Measurements from ENCODE around the gene PRSS50.

The PRSS50 gene

DNA sequence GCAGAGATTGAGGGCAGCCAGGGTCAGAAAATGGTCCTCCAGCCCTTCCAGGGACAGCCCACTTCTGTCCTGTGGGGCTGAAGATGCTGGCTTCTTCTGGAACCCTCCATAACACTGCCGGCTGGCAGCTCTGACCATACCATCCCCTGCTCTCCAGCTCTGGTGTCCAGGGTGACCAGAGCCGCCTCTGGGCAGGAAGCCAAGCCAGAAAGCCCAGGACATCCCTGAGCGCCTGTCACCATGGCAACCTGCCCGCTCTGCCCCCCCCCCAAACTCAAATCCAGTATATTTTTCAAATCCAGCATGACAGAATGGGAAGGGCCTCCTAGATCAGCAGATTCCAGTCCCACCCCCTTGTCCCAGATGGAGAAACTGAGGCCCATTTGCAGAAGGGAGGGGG, 16.9 kb downstream of the PRSS50 start:
- H3K4me3 ChIP-seq, result no peak overlapping the region

DNA sequence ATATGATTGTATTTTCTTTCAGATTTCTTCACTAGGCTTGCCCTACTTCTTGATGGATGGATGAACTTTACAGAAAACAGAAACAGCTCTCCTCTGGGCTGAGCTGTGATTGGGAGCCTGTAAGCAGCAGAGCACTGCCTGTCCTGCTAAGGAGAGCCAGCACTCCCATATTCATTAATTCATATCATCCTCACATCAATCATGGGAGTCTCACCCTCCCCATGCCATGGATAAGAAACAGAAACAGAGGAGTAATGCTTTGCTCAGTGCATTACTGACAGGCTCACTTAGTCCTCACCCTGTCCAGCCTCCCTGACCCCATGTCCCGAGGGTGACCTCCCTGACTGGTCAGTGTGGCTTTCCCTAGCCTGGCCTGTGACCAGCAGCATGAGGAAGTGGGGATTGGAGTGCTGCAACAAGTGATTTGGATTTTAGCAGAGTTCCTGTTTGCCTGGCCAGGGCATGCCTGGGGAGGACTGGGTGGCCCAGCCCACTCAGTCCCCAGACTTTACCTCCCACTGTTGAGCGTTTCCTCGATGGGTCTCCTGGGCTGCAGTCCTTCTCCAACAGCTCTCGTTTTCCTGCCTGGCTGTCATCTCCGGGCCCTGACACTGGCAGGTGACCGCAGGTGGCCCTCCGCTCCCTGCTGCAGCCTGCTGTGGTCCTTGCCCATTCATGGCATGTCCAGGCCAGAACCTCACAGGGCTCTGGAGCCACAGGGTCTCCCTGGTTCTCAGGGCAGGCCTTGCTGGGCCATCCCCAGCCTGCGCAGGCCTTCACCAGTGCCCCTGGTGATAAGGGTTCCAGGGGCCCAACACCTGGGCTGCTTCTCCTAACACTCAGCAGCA, 17.8 kb downstream of the PRSS50 start:
- H3K4me3 ChIP-seq, result no peak overlapping the region
- no peak for TF ChIP-seq Cebpa-rat (IDR thresholded peaks at IDR 0.05)
- peak overlapping the region in 1 of 11 experiments; percentile 8; a peak in 1 of 22 replicates for H3K9ac ChIP-seq
- H3K36me3 ChIP-seq, result no peaks in the 10 kb centered on the region
- H3K9me3 ChIP-seq (replicated peaks in 1 of 11), result no peaks in the 10 kb centered on the region
- no peak overlapping the region for H3K27ac ChIP-seq
- H4K20me1 ChIP-seq, result peaks cover 0 to 30% (median 0%) of the 10 kb centered on the region in 11 experiments; a peak in 8 of 22 replicates
- peaks cover 24 to 33% (median 27%) of the 10 kb centered on the region in 11 experiments for H3K27me3 ChIP-seq
- peak overlapping the region in 10 of 11 experiments; percentile 7 to 85 (median 45); a peak in 19 of 22 replicates for H3K4me2 ChIP-seq
- peaks cover 39 to 64% (median 55%) of the 10 kb centered on the region in 10 experiments for H3K4me1 ChIP-seq

More for the DNA sequence above, 16.9 kb downstream of the PRSS50 start:
- Histone ChIP-seq H3K9me3 (replicated peaks in 1 of 11) (no peaks in the 10 kb centered on the region), H3K4me1 (peaks cover 31 to 56% (median 49%) of the 10 kb centered on the region in 10 experiments), H3K4me2 (peak overlapping the region in 10 of 11 experiments; percentile 18 to 85 (median 45); a peak in 19 of 22 replicates), H3K36me3 (no peaks in the 10 kb centered on the region), H3K27ac (no peak overlapping the region), H3K9ac (no peak overlapping the region), H3K27me3 (peaks cover 24 to 33% (median 27%) of the 10 kb centered on the region in 11 experiments), H4K20me1 (peaks cover 0 to 36% (median 0%) of the 10 kb centered on the region in 11 experiments; a peak in 10 of 22 replicates)
- no peak for TF ChIP-seq Cebpa-rat (IDR thresholded peaks at IDR 0.05)

DNA sequence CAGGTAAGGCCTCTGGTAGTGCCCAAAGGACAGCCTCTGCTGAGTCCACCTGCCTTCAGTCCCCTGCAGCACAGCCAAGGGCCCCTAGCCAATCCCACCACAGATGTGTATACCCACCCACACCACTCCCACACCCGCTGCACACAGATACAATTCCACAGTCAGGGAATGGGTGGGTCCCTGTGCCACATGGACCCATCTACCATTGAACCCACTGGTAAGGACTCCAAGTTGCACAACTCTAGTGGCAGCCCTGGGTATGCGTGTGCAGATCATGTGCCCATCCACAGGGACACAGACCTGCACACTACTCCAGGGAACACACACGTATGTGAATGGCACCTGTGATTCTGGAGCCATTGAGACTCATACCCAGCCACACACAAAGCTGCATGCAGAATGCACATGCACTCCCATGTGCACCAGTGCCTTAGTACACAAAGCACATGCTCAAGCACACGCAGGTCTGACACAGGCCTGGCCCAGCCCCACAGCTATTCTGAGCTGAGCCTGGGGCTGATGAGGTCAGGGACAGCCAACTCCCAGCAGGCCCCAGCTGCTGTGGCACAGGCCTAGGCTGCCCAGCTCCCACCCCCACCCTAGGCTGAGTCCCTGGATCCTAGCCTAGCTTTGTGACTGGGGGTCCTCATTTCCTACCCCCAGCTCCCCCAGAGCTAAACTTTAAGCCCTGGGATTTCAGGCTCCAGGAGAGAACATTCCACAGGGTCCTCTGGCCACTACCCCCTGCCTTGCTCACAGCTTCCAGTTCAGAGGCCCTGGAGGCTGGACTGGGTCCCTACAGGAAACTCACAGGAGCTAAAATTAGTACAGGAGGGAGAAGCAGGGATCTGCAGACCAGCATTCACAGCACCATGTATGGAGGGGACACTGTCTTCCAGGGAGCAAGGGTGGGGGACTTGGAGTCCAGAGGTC, 21.4 kb downstream of the PRSS50 start:
- Histone ChIP-seq H3K27me3 (peaks cover 8 to 30% (median 24%) of the 10 kb centered on the region in 11 experiments), H3K9me3 (replicated peaks in 1 of 11) (no peaks in the 10 kb centered on the region), H3K4me3 (peak overlapping the region in 4 of 10 experiments; percentile 3 to 63 (median 16); a peak in 2 of 20 replicates), H4K20me1 (peaks cover 0 to 10% (median 0%) of the 10 kb centered on the region in 11 experiments; a peak in 3 of 22 replicates), H3K36me3 (no peaks in the 10 kb centered on the region), H3K27ac (peak overlapping the region in 10 of 11 experiments; percentile 56 to 97 (median 84); a peak in 20 of 22 replicates), H3K9ac (peak overlapping the region in 9 of 11 experiments; percentile 6 to 83 (median 76); a peak in 13 of 22 replicates), H3K4me2 (peak overlapping the region; percentile 82 to 100 (median 98)), H3K4me1 (peaks cover 63 to 89% (median 79%) of the 10 kb centered on the region in 10 experiments)
- no peak for TF ChIP-seq Cebpa-rat (IDR thresholded peaks at IDR 0.05)

DNA sequence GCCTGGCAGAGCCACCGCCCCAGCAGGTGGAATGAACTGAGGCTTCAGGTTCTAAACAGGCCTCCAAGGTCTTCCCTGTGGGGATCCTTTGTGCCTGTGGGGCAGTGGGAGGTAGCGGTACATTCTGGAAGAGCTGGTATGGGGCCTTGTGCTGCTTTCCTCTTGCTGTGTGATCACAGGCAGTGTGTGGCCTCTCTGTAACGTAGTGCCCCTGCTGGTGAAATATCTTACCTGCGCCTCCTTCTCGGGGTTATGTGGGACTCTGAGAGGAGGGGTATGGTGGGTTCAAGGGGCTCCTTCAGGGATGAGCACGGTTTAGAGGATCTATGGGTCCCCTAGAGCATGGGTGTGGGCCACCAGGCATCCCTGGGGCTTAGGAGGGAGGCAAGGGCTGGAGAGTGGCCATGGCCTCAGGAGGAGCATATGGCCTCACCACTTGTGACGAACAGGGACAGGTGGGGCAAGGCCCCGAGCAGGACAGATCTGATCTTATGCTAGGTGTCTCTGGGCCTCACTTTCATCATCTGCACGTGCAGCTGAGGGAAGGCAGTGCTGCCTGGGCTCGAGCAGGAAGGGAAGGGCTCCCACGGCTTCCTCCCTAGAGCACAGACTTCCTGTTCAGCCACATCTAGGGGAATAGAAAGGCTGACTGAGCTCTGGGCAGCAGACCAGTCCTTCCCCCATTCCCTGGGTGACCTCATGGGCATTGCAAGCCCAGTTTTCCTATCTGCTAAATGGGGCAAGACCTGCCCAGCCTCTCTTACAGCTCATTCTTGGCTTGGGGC, 22.3 kb downstream of the PRSS50 start:
- peak overlapping the region in 4 of 10 experiments; percentile 3 to 68 (median 35); a peak in 4 of 20 replicates for H3K4me3 ChIP-seq
- H3K9ac ChIP-seq, result peak overlapping the region in 10 of 11 experiments; percentile 71 to 83 (median 79); a peak in 19 of 22 replicates
- peak overlapping the region; percentile 82 to 100 (median 98) for H3K4me2 ChIP-seq
- peaks cover 1 to 23% (median 17%) of the 10 kb centered on the region in 11 experiments; a peak in 21 of 22 replicates for H3K27me3 ChIP-seq
- H4K20me1 ChIP-seq, result peaks cover 0 to 13% (median 0%) of the 10 kb centered on the region in 11 experiments; a peak in 3 of 22 replicates
- TF ChIP-seq Cebpa-rat (IDR thresholded peaks at IDR 0.05), result no peak
- H3K27ac ChIP-seq, result peak overlapping the region; percentile 52 to 97 (median 82)
- H3K36me3 ChIP-seq, result no peaks in the 10 kb centered on the region
- no peaks in the 10 kb centered on the region for H3K9me3 ChIP-seq (replicated peaks in 1 of 11)
- H3K4me1 ChIP-seq, result peaks cover 71 to 92% (median 80%) of the 10 kb centered on the region in 10 experiments

DNA sequence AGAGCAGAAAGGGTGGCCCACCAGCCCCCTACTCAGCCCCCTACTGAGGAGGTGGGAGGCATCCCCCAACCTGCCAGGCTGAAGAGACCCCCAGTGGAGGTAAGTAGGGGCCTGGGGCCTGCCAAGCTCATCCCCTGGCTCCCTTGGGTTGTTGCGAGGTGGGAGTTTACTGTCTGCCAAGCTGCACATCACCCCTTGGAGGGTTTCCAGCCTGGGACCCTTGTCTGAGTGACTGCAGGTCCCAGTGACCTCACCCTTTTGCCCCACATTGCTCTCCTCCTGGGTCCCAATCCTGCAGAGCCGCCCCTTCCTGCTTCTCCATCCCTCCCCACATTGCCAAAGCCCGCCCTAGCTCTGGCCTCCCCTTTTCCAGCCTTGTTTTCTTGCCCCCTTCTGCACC, 23.1 kb downstream of the PRSS50 start:
- H3K4me3 ChIP-seq, result peak overlapping the region in 8 of 10 experiments; percentile 60 to 78 (median 69); a peak in 11 of 20 replicates
- peak overlapping the region; percentile 82 to 100 (median 98) for H3K4me2 ChIP-seq
- no peak for TF ChIP-seq Cebpa-rat (IDR thresholded peaks at IDR 0.05)
- peak overlapping the region; percentile 63 to 97 (median 82) for H3K27ac ChIP-seq
- H4K20me1 ChIP-seq, result peaks cover 0 to 10% (median 0%) of the 10 kb centered on the region in 11 experiments; a peak in 3 of 22 replicates
- H3K27me3 ChIP-seq, result peaks cover 0 to 17% (median 13%) of the 10 kb centered on the region in 11 experiments; a peak in 19 of 22 replicates
- no peaks in the 10 kb centered on the region for H3K9me3 ChIP-seq (replicated peaks in 1 of 11)
- H3K36me3 ChIP-seq, result no peaks in the 10 kb centered on the region
- H3K4me1 ChIP-seq, result peaks cover 64 to 85% (median 73%) of the 10 kb centered on the region in 10 experiments
- H3K9ac ChIP-seq, result peak overlapping the region in 10 of 11 experiments; percentile 71 to 83 (median 79); a peak in 20 of 22 replicates

DNA sequence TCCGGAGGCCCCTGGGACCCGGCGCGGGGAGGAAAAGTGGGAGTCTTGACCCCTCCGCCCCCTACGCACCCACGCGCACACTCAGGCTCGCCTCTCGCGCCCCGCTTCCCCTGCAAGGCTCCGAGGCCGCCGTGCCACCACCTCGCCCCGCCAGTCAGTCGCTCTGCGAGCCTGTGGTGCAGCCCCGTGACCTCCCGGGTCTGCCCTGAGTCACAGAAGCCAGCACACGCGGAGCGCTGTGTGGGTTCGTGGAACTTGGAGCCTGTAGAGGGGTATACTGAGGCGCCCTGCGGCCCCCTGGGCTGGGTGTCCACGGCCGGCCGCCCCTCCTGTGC, 23.8 kb downstream of the PRSS50 start:
- Histone ChIP-seq H3K9me3 (replicated peaks in 1 of 11) (no peaks in the 10 kb centered on the region), H3K27ac (peak overlapping the region; percentile 63 to 97 (median 82); a peak in 21 of 22 replicates), H3K36me3 (no peaks in the 10 kb centered on the region; a peak in 1 of 22 replicates), H3K4me1 (peaks cover 63 to 78% (median 68%) of the 10 kb centered on the region in 10 experiments), H3K9ac (peak overlapping the region; percentile 69 to 83 (median 79)), H3K4me3 (peak overlapping the region; percentile 56 to 78 (median 69)), H3K4me2 (peak overlapping the region; percentile 82 to 100 (median 98)), H4K20me1 (peaks cover 0 to 10% (median 0%) of the 10 kb centered on the region in 11 experiments; a peak in 3 of 22 replicates), H3K27me3 (peaks cover 0 to 17% (median 13%) of the 10 kb centered on the region in 11 experiments; a peak in 19 of 22 replicates)
- no peak for TF ChIP-seq Cebpa-rat (IDR thresholded peaks at IDR 0.05)

DNA sequence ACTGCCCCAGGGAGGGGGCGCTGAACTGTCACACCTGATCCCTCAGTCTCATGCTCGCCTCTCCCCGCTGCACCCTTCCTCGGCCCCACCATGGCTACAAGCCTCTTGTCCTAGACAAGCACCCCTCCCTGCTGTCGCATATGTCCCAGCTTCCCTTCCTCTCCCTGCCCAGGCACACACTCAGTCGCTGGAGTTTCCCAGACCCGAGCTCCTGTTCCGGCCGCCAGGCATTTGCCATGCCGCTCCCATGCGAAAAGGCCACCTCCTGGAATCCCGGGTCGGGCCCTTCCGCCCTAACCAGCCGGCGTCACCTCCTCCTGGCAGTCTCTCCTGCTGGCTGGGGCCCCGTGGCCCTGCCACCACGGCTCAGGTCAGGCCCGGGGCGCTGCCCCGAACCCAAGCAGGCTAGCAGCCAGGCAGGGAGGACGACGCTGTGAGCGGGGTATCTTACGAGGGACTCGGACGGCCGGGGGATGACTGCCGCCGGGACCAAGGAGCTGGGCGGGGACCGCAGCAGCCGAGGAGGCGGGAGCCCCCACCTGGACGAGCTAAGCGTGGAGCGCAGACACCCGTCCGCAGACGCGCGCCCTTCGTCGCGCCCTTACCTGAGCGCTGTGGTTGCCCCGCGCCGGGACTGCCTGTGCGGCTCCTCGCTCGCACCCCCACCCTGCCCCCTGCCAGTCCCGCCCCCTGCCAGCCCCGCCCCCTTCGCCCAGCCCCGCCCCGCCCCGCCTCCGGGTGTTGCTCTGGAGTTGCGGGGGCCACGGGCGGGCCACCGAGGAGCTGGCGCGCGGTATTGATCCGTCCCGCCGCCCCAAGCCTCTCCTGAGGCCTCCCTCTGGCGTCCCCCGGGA, 24.4 kb downstream of the PRSS50 start, which contains the start of gene ALS2CL:
Gene ALS2CL, minus strand, starts transcription at position 642 of the 854 bp plus-strand sequence. CDS start 4,239 bp downstream, outside the sequence.
- Histone ChIP-seq H3K9me3 (replicated peaks in 1 of 11) (no peaks in the 10 kb centered on the region), H3K4me1 (peaks cover 63 to 72% (median 68%) of the 10 kb centered on the region in 10 experiments), H3K4me2 (peak within 1 kb of the TSS; percentile 86 to 100 (median 98)), H3K4me3 (peak within 1 kb of the TSS; percentile 56 to 78 (median 69)), H3K9ac (peak within 1 kb of the TSS; percentile 71 to 83 (median 79)), H3K27ac (peak within 1 kb of the TSS; percentile 63 to 97 (median 82); a peak in 21 of 22 replicates), H4K20me1 (peaks cover 0 to 10% (median 0%) of the 10 kb centered on the region in 11 experiments; a peak in 3 of 22 replicates), H3K27me3 (peaks cover 0 to 17% (median 13%) of the 10 kb centered on the region in 11 experiments; a peak in 19 of 22 replicates), H3K36me3 (peaks cover 0 to 6% (median 0%) of the 10 kb centered on the region in 11 experiments; a peak in 2 of 22 replicates)
- TF ChIP-seq Cebpa-rat (IDR thresholded peaks at IDR 0.05), result no peak
